ENCODE data around the gene RNF157. TPM values are rescaled to one million over a fixed set of nuclear protein-coding genes. Genes with fewer than 3 reads are reported as not detected.

Gene RNF157
- total and polyA plus RNA-seq, 2 of the 13 experiments (the other 11 are each of a cell fraction or from before 2014, with no cell fraction given), result 0.44 to 1.5 TPM

- ChIA-PET POLR2A (interaction anchor here (1.7 kb wide), 1 partner anchor 27 kb away, joined by 4 read pairs; no protein-coding TSS in a partner anchor), CTCF (ENCODE audit: low intra/inter-chr PET ratio, low total read pairs) (interaction anchor here (0.6 kb wide), 1 partner anchor 30 kb away, joined by 4 read pairs; no protein-coding TSS in a partner anchor)
- no peaks in the 10 kb centered on the region for H3K36me3 ChIP-seq (replicated peaks in 1 of 2; ENCODE audit: control insufficient read depth in 1 of 2, insufficient read depth in 2 of 2, low read length in 2 of 2)
- no peak overlapping the region for H2AFZ ChIP-seq (ENCODE audit: low read length)
- H3K4me1 ChIP-seq (ENCODE audit: insufficient read depth, low read length), result peaks cover 20% of the 10 kb centered on the region
- no TSS peak for BruUV-seq (replicated peaks)
- no peak overlapping the region for H3K4me3 ChIP-seq (replicated peaks in 1 of 3; ENCODE audit: insufficient read depth in 1 of 3, low read depth in 2 of 3, low read length in 3 of 3)
- H3K27ac ChIP-seq (ENCODE audit: extremely low read length, insufficient read depth, low read length), result no peak overlapping the region
- WGBS (ENCODE audit: low lambda C conversion rate), result 60% methylated on average over 23 of the region's 23 CpGs
- intact Hi-C loops (cut with micrococcal nuclease; ENCODE audit: unreplicated experiment) (no loop called here), in situ Hi-C loops (cut with HindIII; ENCODE audit: extremely low pct_ligation_motif_present, low pct_unique_long_range_greater_than_20kb) (no loop called here)
- no peaks in the 10 kb centered on the region for H3K79me2 ChIP-seq (ENCODE audit: insufficient read depth, low read length)
- DNase-seq (ENCODE audit: low spot score), result no peak
- H3K4me2 ChIP-seq (ENCODE audit: low read depth, low read length), result no peak overlapping the region
- H3K9ac ChIP-seq (ENCODE audit: insufficient read depth, low read depth, low read length), result no peak overlapping the region
- FAIRE-seq, result no peak
- peaks cover 0 to 18% of the 10 kb centered on the region in 2 experiments; a peak in 4 of 5 replicates for H3K27me3 ChIP-seq (ENCODE audit: control insufficient read depth in 1 of 2, insufficient read depth in 2 of 2, low read length in 2 of 2)
- TF ChIP-seq ZNF275 (CRISPR knock-in tag; IDR thresholded peaks at IDR 0.05; ENCODE audit: borderline replicate concordance), result no peak
- TF ChIP-seq ZNF629 (CRISPR knock-in tag; conservative IDR thresholded peaks at IDR 0.05), result no peak
- no peak for TF ChIP-seq KLF16 (CRISPR knock-in tag; IDR thresholded peaks at IDR 0.05)
- no peak for TF ChIP-seq ZNF484 (CRISPR knock-in tag; IDR thresholded peaks at IDR 0.05; ENCODE audit: borderline replicate concordance, low read depth)
- TF ChIP-seq ATF1 (CRISPR knock-in tag; IDR thresholded peaks at IDR 0.05), result no peak
- no peak for TF ChIP-seq PRDM4 (CRISPR knock-in tag; IDR thresholded peaks at IDR 0.05; ENCODE audit: borderline replicate concordance)
- no peak for TF ChIP-seq ZNF30 (CRISPR knock-in tag; IDR thresholded peaks at IDR 0.05)
- TF ChIP-seq ZFAT (CRISPR knock-in tag; conservative IDR thresholded peaks at IDR 0.05), result no peak
- TF ChIP-seq SMAD1 (CRISPR knock-in tag; IDR thresholded peaks at IDR 0.05; ENCODE audit: borderline replicate concordance, low read depth), result no peak
- no peak for TF ChIP-seq ZNF136 (CRISPR knock-in tag; IDR thresholded peaks at IDR 0.05; ENCODE audit: low read depth)
- TF ChIP-seq DNMT1 (CRISPR knock-in tag; IDR thresholded peaks at IDR 0.05), result no peak
- TF ChIP-seq ZFX (CRISPR knock-in tag; IDR thresholded peaks at IDR 0.05; ENCODE audit: low read depth), result no peak
- no peak for TF ChIP-seq ATF5 (CRISPR knock-in tag; IDR thresholded peaks at IDR 0.05; ENCODE audit: low read depth)
- no peak for TF ChIP-seq ZNF256 (CRISPR knock-in tag; conservative IDR thresholded peaks at IDR 0.05)
- TF ChIP-seq HINFP (CRISPR knock-in tag; IDR thresholded peaks at IDR 0.05; ENCODE audit: low read depth), result no peak
- H4K20me1 ChIP-seq (ENCODE audit: insufficient read depth, low read length), result no peaks in the 10 kb centered on the region
- no peaks in the 10 kb centered on the region for H3K9me3 ChIP-seq (ENCODE audit: low read length)
- no peak for ATAC-seq
These were observed 89.3 kb downstream of the RNF157 start for GRCh38 chr17:76150712-76151622.
